ENCODE measurements around the gene NPLOC4. TPM values are rescaled to one million over a fixed set of nuclear protein-coding genes. Genes with fewer than 3 reads are reported as not detected.

Gene NPLOC4
- total and polyA plus RNA-seq, 2 donors (not counting 1 experiment from before 2014, with no cell fraction given): 70.2 to 101 TPM

DNA sequence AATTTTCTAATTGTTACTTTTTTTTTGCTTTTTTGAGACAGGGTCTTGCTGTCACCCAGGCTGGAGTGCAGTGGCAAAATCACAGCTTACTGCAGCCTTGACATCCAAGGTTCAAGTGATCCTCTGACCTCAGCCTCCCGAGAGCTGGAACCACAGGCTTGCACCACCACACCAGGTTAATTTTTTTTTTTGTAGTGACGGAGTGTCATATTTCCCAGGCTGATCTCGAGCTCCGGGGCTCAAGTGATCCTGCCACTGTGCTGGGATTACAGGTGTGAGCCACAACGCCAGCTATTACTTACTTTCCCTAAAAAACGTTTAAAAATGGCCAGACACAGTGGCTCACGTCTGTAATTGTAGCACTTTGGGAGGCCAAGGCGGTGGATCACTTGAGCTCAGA, 6.6 kb downstream of the NPLOC4 start:
- intact Hi-C loops (cut with micrococcal nuclease): no loop called here
- no peaks in the 10 kb centered on the region for H3K9me3 Mint-ChIP-seq (ENCODE audit: insufficient read depth)
- H3K4me3 Mint-ChIP-seq: no peak overlapping the region

More for the DNA sequence above, 6.6 kb downstream of the NPLOC4 start:
- TF ChIP-seq EZH2 (IDR thresholded peaks at IDR 0.05; ENCODE audit: borderline replicate concordance, insufficient read depth, low read depth, low read length, poor library complexity, severe bottlenecking) (no peak), CTCF (IDR thresholded peaks at IDR 0.05) (no peak)
- peaks cover 46% of the 10 kb centered on the region for H3K79me2 ChIP-seq (ENCODE audit: control insufficient read depth, insufficient read depth, low read length)
- POLR2A ChIA-PET: no interaction called here
- peaks cover 0 to 8% of the 10 kb centered on the region in 2 donors for H3K4me1 ChIP-seq (ENCODE audit: control insufficient read depth in 2 of 2, insufficient read depth in 2 of 2, low read length in 2 of 2)
- H3K27me3 Mint-ChIP-seq: no peaks in the 10 kb centered on the region
- CTCF ChIA-PET: no interaction called here
- H3K27ac Mint-ChIP-seq: no peak overlapping the region
- peaks cover 2 to 27% of the 10 kb centered on the region in 2 experiments for H3K36me3 ChIP-seq (replicated peaks in 1 of 2; ENCODE audit: control extremely low read depth in 1 of 2, control insufficient read depth in 1 of 2, extremely low read depth in 1 of 2, insufficient read depth in 2 of 2, low read length in 1 of 2)
- H3K27me3 ChIP-seq (replicated peaks in 1 of 4; ENCODE audit: control extremely low read depth in 1 of 4, control insufficient read depth in 3 of 4, insufficient read depth in 4 of 4, low read length in 3 of 4): no peaks in the 10 kb centered on the region
- no peak overlapping the region for H3K27ac ChIP-seq (ENCODE audit: low read length in 2 of 2)
- ATAC-seq (ENCODE audit: low read depth) (no peak), DNase-seq (no peak)
- peaks cover 0 to 3% (median 0%) of the 10 kb centered on the region in 3 donors for H3K9me3 ChIP-seq (ENCODE audit: control extremely low read depth in 1 of 3, control insufficient read depth in 2 of 3, insufficient read depth in 1 of 3, low read length in 2 of 3)
- no peak overlapping the region for H3K9ac ChIP-seq (ENCODE audit: low read length)
- no peak overlapping the region for H3K4me3 ChIP-seq (ENCODE audit: control extremely low read depth in 1 of 5, extremely low read depth in 1 of 5, insufficient read depth in 1 of 5, low read depth in 2 of 5, low read length in 4 of 5)
- 91% methylated on average over 8 of the region's 8 CpGs for WGBS (ENCODE audit: insufficient coverage)
- H3K4me2 ChIP-seq (replicated peaks; ENCODE audit: low read depth, low read length, poor library complexity, severe bottlenecking): no peak overlapping the region
- peaks cover 11% of the 10 kb centered on the region for H4K20me1 ChIP-seq (ENCODE audit: control insufficient read depth, insufficient read depth, low read length, poor library complexity, severe bottlenecking)
- H3K4me1 Mint-ChIP-seq: peaks cover 9% of the 10 kb centered on the region
- H2AFZ ChIP-seq (ENCODE audit: insufficient read depth, low read depth, low read length, poor library complexity, severe bottlenecking): no peak overlapping the region
